ENCODE data around the gene NKRF. TPM values are rescaled to one million over a fixed set of nuclear protein-coding genes. Genes with fewer than 3 reads are reported as not detected.

NKRF gene
- total and polyA plus RNA-seq, 3 experiments from 2014 or later: 7.5 to 28.4 (median 27.2) TPM

- peak in 4 of 5 donors; percentile 42 to 74 (median 52) for DNase-seq
- peak overlapping the region; percentile 75 for H3K4me3 ChIP-seq (ENCODE audit: low read length)
- H3K27ac ChIP-seq (ENCODE audit: low read depth, low read length): peak overlapping the region; percentile 86
- Mint-ChIP-seq H3K27me3 (peaks cover 0 to 3% of the 10 kb centered on the region in 2 donors), H3K4me1 (peaks cover 27 to 51% (median 45%) of the 10 kb centered on the region in 3 donors), H3K9me3 (no peaks in the 10 kb centered on the region), H3K27ac (peak overlapping the region; percentile 97 to 99 (median 99)), H3K36me3 (peaks cover 0 to 17% (median 1%) of the 10 kb centered on the region in 3 donors), H3K4me3 (peak overlapping the region; percentile 93 to 98 (median 94))
- no peaks in the 10 kb centered on the region for H3K36me3 ChIP-seq (ENCODE audit: insufficient read depth, low read length)
- no peaks in the 10 kb centered on the region for H3K9me3 ChIP-seq (ENCODE audit: low read length)
- no peaks in the 10 kb centered on the region for H3K27me3 ChIP-seq (ENCODE audit: insufficient read depth, low read length, poor library complexity, severe bottlenecking)
- POLR2A ChIA-PET: interaction anchor here (0.6 to 2.3 kb wide), 10 partner anchors 9 to 186 kb away, joined by 3 to 20 read pairs (median 6); partner anchors contain the start of genes RPL39, SLC25A5, SOWAHD and UBE2A
- peaks cover 6% of the 10 kb centered on the region for H3K4me1 ChIP-seq (ENCODE audit: insufficient read depth, low read length)
- CTCF ChIA-PET: interaction anchor here (0.7 to 2.0 kb wide), 3 partner anchors 31 to 148 kb away, joined by 3 to 7 read pairs (median 4); no protein-coding TSS in a partner anchor
Observed at GRCh38 chrX:119605464-119606279, 552 bp downstream of the NKRF start.

- H3K36me3 ChIP-seq (ENCODE audit: insufficient read depth, low read length): no peaks in the 10 kb centered on the region
- POLR2A ChIA-PET: interaction anchor here (0.6 to 2.3 kb wide), 5 partner anchors 25 to 187 kb away, joined by 3 to 20 read pairs (median 7); partner anchors contain the start of genes RPL39, SOWAHD and UBE2A
- H3K27ac ChIP-seq (ENCODE audit: low read depth, low read length): peak overlapping the region; percentile 61
- no peak for DNase-seq
- peaks cover 6% of the 10 kb centered on the region for H3K4me1 ChIP-seq (ENCODE audit: insufficient read depth, low read length)
- peaks cover 0 to 1% of the 10 kb centered on the region in 2 donors for H3K27me3 Mint-ChIP-seq
- no peaks in the 10 kb centered on the region for H3K9me3 ChIP-seq (ENCODE audit: low read length)
- H3K4me3 ChIP-seq (ENCODE audit: low read length): peak overlapping the region; percentile 54
- H3K27me3 ChIP-seq (ENCODE audit: insufficient read depth, low read length, poor library complexity, severe bottlenecking): no peaks in the 10 kb centered on the region
- H3K9me3 Mint-ChIP-seq: no peaks in the 10 kb centered on the region
- peak overlapping the region; percentile 78 to 99 (median 94) for H3K27ac Mint-ChIP-seq
- CTCF ChIA-PET: interaction anchor here (0.7 to 2.0 kb wide), 2 partner anchors 30 to 124 kb away, joined by 3 to 7 read pairs; no protein-coding TSS in a partner anchor
- peaks cover 0 to 19% (median 1%) of the 10 kb centered on the region in 3 donors for H3K36me3 Mint-ChIP-seq
- peaks cover 23 to 47% (median 41%) of the 10 kb centered on the region in 3 donors for H3K4me1 Mint-ChIP-seq
- peak overlapping the region; percentile 92 to 98 (median 94) for H3K4me3 Mint-ChIP-seq
Observed at GRCh38 chrX:119604766-119605463, 1.3 kb downstream of the NKRF start.

- Mint-ChIP-seq H3K27me3 (peaks cover 0 to 1% of the 10 kb centered on the region in 2 donors), H3K4me1 (peaks cover 27 to 53% (median 46%) of the 10 kb centered on the region in 3 donors), H3K36me3 (peaks cover 0 to 25% (median 3%) of the 10 kb centered on the region in 3 donors), H3K4me3 (no peak overlapping the region), H3K27ac (no peak overlapping the region), H3K9me3 (no peaks in the 10 kb centered on the region)
- CTCF ChIA-PET: interaction anchor here (1.1 to 1.5 kb wide), 4 partner anchors 11 to 87 kb away, joined by 3 read pairs; no protein-coding TSS in a partner anchor
- Histone ChIP-seq H3K27me3 (ENCODE audit: insufficient read depth, low read length, poor library complexity, severe bottlenecking) (no peaks in the 10 kb centered on the region), H3K4me3 (ENCODE audit: low read length) (no peak overlapping the region), H3K36me3 (ENCODE audit: insufficient read depth, low read length) (no peaks in the 10 kb centered on the region), H3K27ac (ENCODE audit: low read depth, low read length) (no peak overlapping the region), H3K9me3 (ENCODE audit: low read length) (no peaks in the 10 kb centered on the region), H3K4me1 (ENCODE audit: insufficient read depth, low read length) (peaks cover 6% of the 10 kb centered on the region)
- POLR2A ChIA-PET: interaction anchor here (0.7 to 0.9 kb wide), 3 partner anchors 9 to 83 kb away, joined by 3 read pairs; no protein-coding TSS in a partner anchor
- DNase-seq: no peak
Observed at GRCh38 chrX:119602701-119603255, 3.4 kb downstream of the NKRF start.

- Histone ChIP-seq H3K9me3 (ENCODE audit: low read length) (no peaks in the 10 kb centered on the region), H3K27ac (ENCODE audit: low read depth, low read length) (no peak overlapping the region), H3K4me1 (ENCODE audit: insufficient read depth, low read length) (no peaks in the 10 kb centered on the region), H3K27me3 (ENCODE audit: insufficient read depth, low read length, poor library complexity, severe bottlenecking) (no peaks in the 10 kb centered on the region), H3K36me3 (ENCODE audit: insufficient read depth, low read length) (peaks cover 4% of the 10 kb centered on the region), H3K4me3 (ENCODE audit: low read length) (no peak overlapping the region)
- Mint-ChIP-seq H3K27ac (peak overlapping the region in 1 of 8 donors; percentile 39), H3K4me3 (no peak overlapping the region), H3K36me3 (peaks cover 8 to 58% (median 9%) of the 10 kb centered on the region in 3 donors), H3K27me3 (no peaks in the 10 kb centered on the region), H3K4me1 (peaks cover 7 to 12% (median 7%) of the 10 kb centered on the region in 3 donors), H3K9me3 (no peaks in the 10 kb centered on the region)
- ChIA-PET POLR2A (interaction anchor here (1.4 kb wide), 1 partner anchor 16 kb away, joined by 3 read pairs; the partner anchor contains the start of gene NKRF), CTCF (no interaction called here)
- no peak for DNase-seq
Observed at GRCh38 chrX:119589810-119590209, 16.4 kb downstream of the NKRF start.

- POLR2A ChIA-PET: no interaction called here
- no peak overlapping the region for H3K4me3 ChIP-seq (ENCODE audit: low read length)
Observed at GRCh38 chrX:119583431-119584059, 22.7 kb downstream of the NKRF start.

GRCh38 chrX:119579414-119579813 lies 26.8 kb downstream of the NKRF start:
- Mint-ChIP-seq H3K4me1 (peaks cover 8 to 48% (median 31%) of the 10 kb centered on the region in 3 donors), H3K4me3 (no peak overlapping the region), H3K9me3 (no peaks in the 10 kb centered on the region), H3K27ac (no peak overlapping the region), H3K36me3 (peaks cover 2 to 22% (median 3%) of the 10 kb centered on the region in 3 donors), H3K27me3 (no peaks in the 10 kb centered on the region)
- DNase-seq: no peak
- POLR2A ChIA-PET: interaction anchor here (1.0 kb wide), 1 partner anchor 26 kb away, joined by 4 read pairs; no protein-coding TSS in a partner anchor
- H3K9me3 ChIP-seq (ENCODE audit: low read length): no peaks in the 10 kb centered on the region
- H3K4me1 ChIP-seq (ENCODE audit: insufficient read depth, low read length): peaks cover 13% of the 10 kb centered on the region
- CTCF ChIA-PET: interaction anchor here (1.0 kb wide), 1 partner anchor 9 kb away, joined by 4 read pairs; no protein-coding TSS in a partner anchor
- H3K27me3 ChIP-seq (ENCODE audit: insufficient read depth, low read length, poor library complexity, severe bottlenecking): no peaks in the 10 kb centered on the region
- H3K27ac ChIP-seq (ENCODE audit: low read depth, low read length): no peak overlapping the region
- H3K36me3 ChIP-seq (ENCODE audit: insufficient read depth, low read length): no peaks in the 10 kb centered on the region
- no peak overlapping the region for H3K4me3 ChIP-seq (ENCODE audit: low read length)

More at GRCh38 chrX:119583431-119584059, 22.7 kb downstream of the NKRF start:
- H3K9me3 Mint-ChIP-seq: no peaks in the 10 kb centered on the region
- H3K27ac Mint-ChIP-seq: peak overlapping the region in 5 of 8 donors; percentile 1 to 78 (median 44)
- no peak overlapping the region for H3K4me3 Mint-ChIP-seq
- H3K27ac ChIP-seq (ENCODE audit: low read depth, low read length): no peak overlapping the region
- H3K27me3 Mint-ChIP-seq: no peaks in the 10 kb centered on the region
- peaks cover 0 to 17% (median 1%) of the 10 kb centered on the region in 3 donors for H3K36me3 Mint-ChIP-seq
- H3K36me3 ChIP-seq (ENCODE audit: insufficient read depth, low read length): no peaks in the 10 kb centered on the region
- peaks cover 4 to 28% (median 26%) of the 10 kb centered on the region in 3 donors for H3K4me1 Mint-ChIP-seq
- no peak for DNase-seq
- no peaks in the 10 kb centered on the region for H3K9me3 ChIP-seq (ENCODE audit: low read length)
- no peaks in the 10 kb centered on the region for H3K27me3 ChIP-seq (ENCODE audit: insufficient read depth, low read length, poor library complexity, severe bottlenecking)
- no peaks in the 10 kb centered on the region for H3K4me1 ChIP-seq (ENCODE audit: insufficient read depth, low read length)
- CTCF ChIA-PET: interaction anchor here (1.4 kb wide), 1 partner anchor 101 kb away, joined by 3 read pairs; no protein-coding TSS in a partner anchor

Data from CD8-positive, alpha-beta memory T cell (primary cell).